ENCODE results near the gene THOC2. TPM values are rescaled to one million over a fixed set of nuclear protein-coding genes. Genes with fewer than 3 reads are reported as not detected.
"Not testable (repeated sequence)": the region's sequence is repeated elsewhere in the genome, so short reads cannot be mapped to it uniquely, and the experiment has no call there.

THOC2 gene
- total RNA-seq: 100 to 1,000 TPM in 1 of 2 donors, 10 to 100 TPM in 1; 98.0 to 101 TPM

GRCh38 chrX:123732670-123733363 lies at the start of gene THOC2:
THOC2 (minus strand) TSS chrX:123733052; CDS start chrX:123733022, 30 bp downstream.
- ATAC-seq (peak; percentile 92 to 93), DNase-seq (ENCODE audit: low spot score in 2 of 2) (peak; percentile 59 to 76)
- Mint-ChIP-seq H3K9me3 (no peaks in the 10 kb centered on the region), H3K36me3 (peaks cover 7 to 17% of the 10 kb centered on the region in 2 donors), H3K27ac (peak within 1 kb of the TSS; percentile 96 to 97)

- H3K9me3 Mint-ChIP-seq; ATAC-seq; H3K27ac Mint-ChIP-seq; H3K36me3 Mint-ChIP-seq; DNase-seq (ENCODE audit: low spot score in 2 of 2): not testable (repeated sequence)
Observed at GRCh38 chrX:123781786-123782185, 48.9 kb upstream of the THOC2 start.

- H3K9me3 Mint-ChIP-seq: no peaks in the 10 kb centered on the region
- peak overlapping the region in 1 of 2 donors; percentile 33 for H3K27ac Mint-ChIP-seq
- ATAC-seq: no peak
- H3K36me3 Mint-ChIP-seq: no peaks in the 10 kb centered on the region
- no peak for DNase-seq (ENCODE audit: low spot score in 2 of 2)
Observed at GRCh38 chrX:123779908-123780396, 47.1 kb upstream of the THOC2 start.

DNA sequence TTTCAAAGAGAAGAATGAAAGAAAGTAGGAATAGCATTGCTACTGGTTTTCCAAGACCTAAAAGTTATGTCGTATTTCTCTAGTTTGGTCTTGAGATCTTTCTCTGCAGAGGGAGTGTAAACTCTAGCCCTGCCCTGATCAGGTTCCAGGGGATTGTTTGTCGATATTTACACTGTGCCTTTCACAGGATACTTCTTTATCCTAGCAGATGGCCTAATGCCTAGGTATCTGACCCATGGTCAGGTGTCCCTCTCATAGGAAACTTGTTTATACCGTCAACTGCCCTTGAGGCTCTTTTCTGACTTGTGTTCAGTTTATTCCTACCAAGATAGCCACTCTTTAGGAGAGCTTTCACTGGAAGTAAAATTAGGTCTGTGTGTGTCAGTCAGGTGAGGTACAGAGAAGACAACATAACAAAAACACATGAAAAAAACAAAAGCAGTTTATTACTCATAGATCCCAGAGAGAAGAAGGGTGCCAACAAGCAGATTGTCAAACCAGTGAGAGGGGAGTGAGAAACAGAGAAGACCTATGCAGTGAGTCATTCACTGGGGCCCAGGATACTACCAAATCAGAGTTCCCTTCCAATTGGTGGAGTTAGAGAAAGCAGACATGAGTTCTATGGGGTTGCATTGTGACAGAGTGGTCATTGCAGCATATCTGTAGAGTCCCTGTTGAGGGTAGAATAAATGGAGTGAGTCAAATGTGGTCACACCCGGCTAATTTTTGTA lies 40.6 kb upstream of the THOC2 start:
- peak overlapping the region in 1 of 2 donors; percentile 27 for H3K27ac Mint-ChIP-seq
- H3K9me3 Mint-ChIP-seq: no peaks in the 10 kb centered on the region
- ATAC-seq: peak in 1 of 2 donors; percentile 49
- H3K36me3 Mint-ChIP-seq: no peaks in the 10 kb centered on the region
- DNase-seq (ENCODE audit: low spot score in 2 of 2): no peak

GRCh38 chrX:123771449-123772064 lies 38.7 kb upstream of the THOC2 start:
- no peak for ATAC-seq
- no peak for DNase-seq (ENCODE audit: low spot score in 2 of 2)
- no peak overlapping the region for H3K27ac Mint-ChIP-seq
- no peaks in the 10 kb centered on the region for H3K36me3 Mint-ChIP-seq
- no peaks in the 10 kb centered on the region for H3K9me3 Mint-ChIP-seq

DNA sequence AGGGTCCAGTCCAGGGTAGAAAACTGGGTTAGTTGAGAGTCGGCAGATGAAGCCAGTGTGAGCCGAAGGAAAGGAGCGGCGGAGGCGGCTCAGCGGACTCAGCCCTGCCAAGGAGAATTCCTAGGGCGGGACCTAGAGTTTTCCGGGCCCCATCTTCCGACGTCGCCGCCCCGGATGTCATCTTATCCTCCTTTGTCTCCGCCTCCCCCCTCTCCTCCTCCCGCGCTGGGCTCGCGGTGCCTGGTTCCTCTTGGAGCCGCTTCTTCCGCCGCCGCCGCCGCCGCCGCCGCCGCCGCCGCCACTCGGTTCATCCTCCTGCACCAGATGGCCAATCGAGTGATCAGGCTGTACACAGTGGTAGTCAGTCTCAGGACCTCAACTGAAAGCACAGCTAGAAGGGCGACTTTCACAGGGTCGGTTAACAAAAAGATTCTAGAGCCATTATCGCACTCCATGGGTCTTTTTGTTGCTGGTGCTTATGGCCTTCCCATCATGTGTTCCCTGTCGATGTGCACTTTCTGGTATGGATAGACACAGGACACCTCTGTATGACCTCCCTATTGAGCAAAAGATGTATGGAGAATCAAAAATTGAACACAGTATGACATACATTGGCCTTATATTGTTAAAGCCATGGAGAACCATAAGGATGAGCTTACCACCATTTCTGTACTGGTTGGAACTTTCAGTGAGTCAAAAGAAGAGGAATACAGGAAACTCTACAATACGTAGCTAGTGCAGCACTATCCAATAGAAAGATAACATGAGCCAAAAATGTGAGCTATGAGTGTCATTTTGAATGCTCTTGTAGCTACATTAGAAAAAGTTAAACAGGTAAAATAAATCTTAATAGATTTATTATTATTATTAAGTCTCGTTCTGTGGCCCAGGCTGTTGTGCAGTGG lies 32.4 kb upstream of the THOC2 start:
- H3K9me3 Mint-ChIP-seq: no peaks in the 10 kb centered on the region
- H3K36me3 Mint-ChIP-seq: no peaks in the 10 kb centered on the region
- H3K27ac Mint-ChIP-seq: peak overlapping the region in 1 of 2 donors; percentile 79
- peak; percentile 93 to 96 for ATAC-seq
- peak; percentile 26 to 67 for DNase-seq (ENCODE audit: low spot score in 2 of 2)

GRCh38 chrX:123759849-123760248 lies 27.0 kb upstream of the THOC2 start:
- DNase-seq (ENCODE audit: low spot score in 2 of 2); H3K27ac Mint-ChIP-seq; H3K9me3 Mint-ChIP-seq; ATAC-seq; H3K36me3 Mint-ChIP-seq: not testable (repeated sequence)

DNA sequence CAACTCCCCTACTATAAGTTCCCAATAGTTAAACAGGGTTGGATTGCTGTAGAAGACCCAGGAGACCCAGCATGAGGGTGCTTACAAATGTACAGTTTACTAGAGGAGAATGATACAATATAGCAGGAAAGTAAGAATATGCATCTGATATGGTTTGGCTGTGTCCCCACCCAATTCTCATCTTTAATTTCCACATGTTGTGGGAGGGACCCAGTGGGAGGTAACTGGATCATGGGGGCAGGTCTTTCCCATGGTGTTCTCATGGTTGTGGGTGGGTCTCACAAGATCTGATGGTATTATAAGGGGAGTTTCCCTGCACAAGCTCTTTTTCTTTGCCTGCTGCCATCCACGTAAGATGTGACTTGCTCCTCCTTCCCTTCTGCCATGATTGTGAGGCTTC lies 24.9 kb upstream of the THOC2 start:
- not testable (repeated sequence) for H3K27ac Mint-ChIP-seq; H3K9me3 Mint-ChIP-seq; DNase-seq (ENCODE audit: low spot score in 2 of 2); ATAC-seq; H3K36me3 Mint-ChIP-seq

DNA sequence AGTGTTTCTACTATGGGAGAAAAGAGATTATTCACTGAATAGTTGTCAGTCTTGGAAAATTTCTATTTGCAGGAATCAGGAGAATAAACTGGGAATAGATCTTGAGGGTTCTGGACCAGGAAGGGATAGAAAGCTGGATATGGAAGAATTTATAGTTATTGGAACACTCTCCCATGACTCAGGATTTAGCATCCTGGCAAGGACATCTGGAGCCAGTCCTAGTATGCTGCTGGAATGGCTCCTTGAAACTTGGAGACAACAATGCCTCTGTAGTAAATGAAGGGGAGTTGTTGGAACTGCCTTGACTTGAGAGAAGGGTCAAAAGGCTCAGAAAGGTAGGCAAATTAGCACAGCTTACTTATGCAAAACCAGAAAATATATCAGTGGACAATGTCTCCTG lies 23.5 kb upstream of the THOC2 start:
- no peaks in the 10 kb centered on the region for H3K9me3 Mint-ChIP-seq
- no peak overlapping the region for H3K27ac Mint-ChIP-seq
- peaks cover 0 to 5% of the 10 kb centered on the region in 2 donors for H3K36me3 Mint-ChIP-seq
- ATAC-seq (no peak), DNase-seq (ENCODE audit: low spot score in 2 of 2) (no peak)

GRCh38 chrX:123755107-123755506 lies 22.3 kb upstream of the THOC2 start:
- peaks cover 0 to 5% of the 10 kb centered on the region in 2 donors for H3K36me3 Mint-ChIP-seq
- no peak for ATAC-seq
- no peaks in the 10 kb centered on the region for H3K9me3 Mint-ChIP-seq
- H3K27ac Mint-ChIP-seq: no peak overlapping the region
- DNase-seq (ENCODE audit: low spot score in 2 of 2): no peak

- DNase-seq (ENCODE audit: low spot score in 2 of 2) (no peak), ATAC-seq (no peak)
- no peak overlapping the region for H3K27ac Mint-ChIP-seq
- peaks cover 0 to 5% of the 10 kb centered on the region in 2 donors for H3K36me3 Mint-ChIP-seq
- no peaks in the 10 kb centered on the region for H3K9me3 Mint-ChIP-seq
Observed at GRCh38 chrX:123753656-123754350, 21.0 kb upstream of the THOC2 start.

- no peak overlapping the region for H3K27ac Mint-ChIP-seq
- no peaks in the 10 kb centered on the region for H3K36me3 Mint-ChIP-seq
- ATAC-seq: no peak
- no peak for DNase-seq (ENCODE audit: low spot score in 2 of 2)
- H3K9me3 Mint-ChIP-seq: no peaks in the 10 kb centered on the region
Observed at GRCh38 chrX:123749643-123750042, 16.8 kb upstream of the THOC2 start.

DNA sequence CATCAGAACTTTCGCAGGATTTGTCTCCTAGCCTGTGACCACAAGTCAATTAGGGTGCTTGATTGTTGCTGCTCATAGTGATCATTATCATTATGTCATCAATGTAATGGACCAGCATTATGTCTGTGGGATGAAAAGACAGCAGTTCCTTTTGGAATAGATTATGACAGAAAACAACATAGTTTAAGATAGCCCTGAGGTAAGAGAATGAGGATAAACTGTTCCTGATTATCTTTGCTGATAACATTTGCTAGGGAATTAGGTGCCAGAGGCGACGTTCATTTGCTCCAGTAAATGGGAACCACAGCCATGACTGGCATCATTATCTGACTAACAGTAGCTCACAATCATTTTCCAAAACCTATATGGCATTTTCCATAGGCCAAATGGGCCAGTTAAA lies 12.7 kb upstream of the THOC2 start:
- no peak for ATAC-seq
- H3K36me3 Mint-ChIP-seq: no peaks in the 10 kb centered on the region
- H3K9me3 Mint-ChIP-seq: no peaks in the 10 kb centered on the region
- H3K27ac Mint-ChIP-seq: no peak overlapping the region
- no peak for DNase-seq (ENCODE audit: low spot score in 2 of 2)

DNA sequence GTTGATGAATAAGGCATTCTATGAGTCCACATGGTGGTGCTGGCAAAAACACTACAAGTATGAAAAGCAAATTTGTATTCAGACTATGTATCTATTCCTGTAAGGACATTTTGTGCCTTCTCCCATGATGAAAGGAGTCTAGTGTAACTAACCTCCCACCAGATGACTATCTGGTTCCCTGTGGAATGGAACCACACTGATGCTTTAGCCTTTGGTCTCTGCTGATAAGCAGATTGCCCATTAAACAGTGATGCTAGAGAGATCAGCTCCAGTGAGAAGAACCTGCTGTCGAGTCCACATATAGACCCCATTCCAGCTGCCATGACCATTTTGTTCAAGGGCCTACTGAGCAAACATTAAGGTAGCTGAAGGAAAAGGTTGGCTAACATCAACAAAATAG lies 10.5 kb upstream of the THOC2 start:
- no peak for DNase-seq (ENCODE audit: low spot score in 2 of 2)
- no peak for ATAC-seq

DNA sequence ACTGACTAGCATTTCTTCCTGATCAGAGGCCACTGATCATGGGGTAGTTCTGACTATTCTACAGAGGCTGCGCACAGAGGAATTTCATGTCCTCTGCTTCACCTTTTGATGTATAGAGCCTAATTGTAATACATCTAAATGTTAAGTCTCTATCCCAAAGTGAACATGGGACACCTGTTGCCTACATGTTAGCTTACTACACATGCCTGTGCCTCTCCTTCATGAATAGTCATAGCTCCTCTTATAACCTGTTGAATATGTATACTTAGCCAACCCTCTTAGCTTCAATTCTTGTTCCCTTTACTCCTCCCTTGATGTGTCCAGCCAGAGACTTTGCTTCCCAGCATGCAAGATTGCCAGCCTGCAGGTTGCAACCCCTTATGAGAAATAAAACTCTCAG lies 9.6 kb upstream of the THOC2 start:
- ATAC-seq (no peak), DNase-seq (ENCODE audit: low spot score in 2 of 2) (no peak)
- H3K9me3 Mint-ChIP-seq: no peaks in the 10 kb centered on the region
- no peaks in the 10 kb centered on the region for H3K36me3 Mint-ChIP-seq
- H3K27ac Mint-ChIP-seq: no peak overlapping the region

More for the DNA sequence above, 10.5 kb upstream of the THOC2 start:
- H3K36me3 Mint-ChIP-seq: no peaks in the 10 kb centered on the region
- no peaks in the 10 kb centered on the region for H3K9me3 Mint-ChIP-seq
- H3K27ac Mint-ChIP-seq: no peak overlapping the region

DNA sequence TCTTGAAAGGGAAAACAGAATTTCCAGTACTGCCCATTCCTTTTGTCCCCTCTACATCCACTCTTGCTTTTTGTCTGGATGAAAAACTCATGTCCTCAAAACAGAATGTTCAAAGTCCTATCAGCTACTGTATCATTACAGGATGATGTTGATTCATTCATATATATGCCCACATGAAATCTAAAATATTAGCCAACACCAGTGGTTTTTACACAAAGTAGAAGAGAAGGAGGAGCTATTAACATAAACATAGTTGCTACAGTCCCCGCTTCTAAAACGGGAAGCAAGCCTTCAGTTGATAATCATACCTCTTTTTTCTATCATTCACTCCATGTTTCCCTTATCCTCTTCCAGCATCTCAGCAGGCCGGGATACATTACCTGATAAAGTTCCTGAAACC lies 7.7 kb upstream of the THOC2 start:
- ATAC-seq: no peak
- no peaks in the 10 kb centered on the region for H3K36me3 Mint-ChIP-seq
- H3K9me3 Mint-ChIP-seq: no peaks in the 10 kb centered on the region
- no peak for DNase-seq (ENCODE audit: low spot score in 2 of 2)
- no peak overlapping the region for H3K27ac Mint-ChIP-seq

Measured in activated naive CD4-positive, alpha-beta T cell treated with anti-CD3 and anti-CD28 coated beads, Interleukin-2, amount 50 U/mL, for 72 hours (primary cell).